ENCODE data around the gene PERM1.

Gene PERM1

DNA sequence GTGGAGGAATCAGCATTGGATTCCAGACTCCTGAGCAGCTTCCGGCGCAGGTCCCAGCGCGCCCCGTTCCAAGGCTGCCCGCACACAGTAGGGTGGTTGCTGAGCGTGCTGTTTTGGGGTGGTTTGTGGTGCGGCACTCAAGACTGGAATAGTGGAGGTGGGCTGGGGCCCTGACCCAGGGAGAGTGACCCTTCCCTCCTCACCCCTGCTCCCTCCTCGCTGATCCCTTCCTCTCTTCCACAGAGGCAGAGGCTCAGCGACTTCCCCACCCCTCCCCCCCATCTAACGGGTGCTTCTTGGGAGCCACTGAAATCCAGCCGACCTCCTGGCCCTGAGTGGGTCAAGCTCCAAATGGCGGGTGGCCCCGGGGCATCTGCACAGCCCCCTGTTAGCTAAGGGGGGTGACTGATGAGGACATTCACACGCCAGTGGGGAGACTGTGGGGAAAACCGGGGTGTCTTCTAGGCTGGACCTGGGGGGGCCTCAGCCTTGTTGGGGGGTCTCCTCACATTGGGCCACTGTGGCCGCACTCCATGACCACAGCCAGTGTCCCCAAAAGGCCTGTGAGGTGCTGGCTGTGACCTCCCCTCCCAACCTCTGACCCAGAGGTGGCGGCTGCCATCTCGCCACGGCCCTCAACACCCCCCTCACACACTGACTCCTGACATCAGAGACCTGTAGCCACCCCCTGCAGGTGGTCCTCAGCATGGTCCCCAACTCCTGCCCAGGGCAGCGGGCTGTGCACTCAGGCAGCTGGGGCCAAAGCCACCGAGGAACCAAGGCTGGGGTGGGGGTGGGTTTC, 21.9 kb upstream of the PERM1 start:
- Histone ChIP-seq H2AFZ (ENCODE audit: low read depth, low read length) (no peak overlapping the region), H2BK120ac (ENCODE audit: low read depth, low read length) (no peak overlapping the region), H2BK12ac (ENCODE audit: low read length in 2 of 2) (no peak overlapping the region), H3K18ac (ENCODE audit: low read depth in 1 of 2, low read length in 2 of 2) (peak overlapping the region in 1 of 2 experiments; percentile 10), H2BK5ac (ENCODE audit: low read depth, low read length, poor library complexity, severe bottlenecking) (no peak overlapping the region), H3K9me3 (ENCODE audit: control insufficient read depth, low read length) (no peaks in the 10 kb centered on the region), H3K4me2 (ENCODE audit: low read length, poor library complexity, severe bottlenecking) (no peak overlapping the region), H3K4me3 (ENCODE audit: insufficient read depth in 1 of 2, low read depth in 1 of 2, low read length in 2 of 2) (no peak overlapping the region), H3K79me1 (replicated peaks; ENCODE audit: low read length, poor library complexity, severe bottlenecking) (peaks cover 4% of the 10 kb centered on the region), H4K91ac (ENCODE audit: low read length) (no peak overlapping the region), H3K36me3 (ENCODE audit: control insufficient read depth in 1 of 2, insufficient read depth in 2 of 2, low read depth in 1 of 2, low read length in 2 of 2) (peaks cover 0 to 11% of the 10 kb centered on the region in 2 experiments), H2BK15ac (ENCODE audit: low read depth, poor library complexity, severe bottlenecking) (no peak overlapping the region), H3K4me1 (ENCODE audit: control insufficient read depth, insufficient read depth, low read depth, low read length) (peaks cover 52% of the 10 kb centered on the region), H4K8ac (ENCODE audit: low read length) (no peak overlapping the region), H3K27me3 (ENCODE audit: control insufficient read depth in 1 of 2, insufficient read depth in 1 of 2, low read length in 2 of 2) (peaks cover 0 to 76% of the 10 kb centered on the region in 2 experiments), H3K23ac (ENCODE audit: low read length in 2 of 2) (no peak overlapping the region), H3K27ac (ENCODE audit: low read length, poor library complexity, severe bottlenecking) (no peak overlapping the region), H3K9ac (ENCODE audit: low read length) (no peak overlapping the region), H3K4ac (ENCODE audit: low read depth in 1 of 2, low read length in 2 of 2) (no peak overlapping the region), H2AK5ac (ENCODE audit: low read length, severe bottlenecking) (no peak overlapping the region), H3K14ac (ENCODE audit: low read length in 2 of 2) (no peak overlapping the region)
- no peak for DNase-seq
- WGBS: 87% methylated on average over 8 of the region's 22 CpGs

DNA sequence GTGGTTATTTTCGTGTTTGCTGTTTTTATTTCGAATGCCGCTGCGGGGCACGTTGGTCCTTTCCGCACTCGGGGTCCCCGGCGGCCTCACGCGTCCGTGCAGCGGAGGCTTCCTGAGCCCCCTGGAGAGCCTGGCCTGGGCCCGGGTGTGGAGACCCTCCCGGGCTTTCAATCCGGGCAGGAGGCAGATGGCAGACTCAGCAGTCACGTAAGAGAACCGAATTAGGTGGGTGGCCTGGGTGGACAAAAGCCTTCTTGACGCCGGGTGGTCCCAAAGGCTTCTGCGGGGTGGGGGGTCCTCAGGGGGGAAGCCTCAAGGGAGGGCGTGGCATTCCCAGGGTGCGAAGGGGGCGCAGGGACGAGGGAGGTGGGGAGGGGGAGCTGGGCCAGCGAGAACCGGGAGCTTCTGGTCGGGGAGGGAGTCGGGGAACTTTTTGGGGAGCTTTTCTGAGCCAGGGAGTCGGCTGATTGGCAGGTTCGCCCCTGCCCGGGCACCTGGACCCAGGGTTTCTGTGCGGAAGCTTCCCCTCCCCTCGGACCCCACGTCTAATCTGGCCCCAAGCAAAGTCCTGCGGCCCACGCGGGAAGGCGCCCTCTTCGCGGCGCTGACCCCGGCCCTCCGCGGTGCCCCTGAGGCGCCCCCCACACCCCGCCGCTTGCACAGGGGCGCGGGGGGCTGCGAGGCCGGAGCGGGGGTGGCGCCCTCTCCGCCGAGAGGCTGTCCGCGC, 19.3 kb upstream of the PERM1 start:
- DNase-seq: no peak
- Histone ChIP-seq H2BK5ac (ENCODE audit: low read depth, low read length, poor library complexity, severe bottlenecking) (no peak overlapping the region), H3K4ac (ENCODE audit: low read depth in 1 of 2, low read length in 2 of 2) (peak overlapping the region in 1 of 2 experiments; percentile 57), H4K91ac (ENCODE audit: low read length) (no peak overlapping the region), H3K14ac (ENCODE audit: low read length in 2 of 2) (no peak overlapping the region), H3K79me1 (replicated peaks; ENCODE audit: low read length, poor library complexity, severe bottlenecking) (peaks cover 4% of the 10 kb centered on the region), H3K18ac (ENCODE audit: low read depth in 1 of 2, low read length in 2 of 2) (peak overlapping the region; percentile 34 to 35), H2BK15ac (ENCODE audit: low read depth, poor library complexity, severe bottlenecking) (peak overlapping the region; percentile 75), H2AFZ (ENCODE audit: low read depth, low read length) (no peak overlapping the region), H3K23ac (ENCODE audit: low read length in 2 of 2) (no peak overlapping the region), H3K27me3 (ENCODE audit: control insufficient read depth in 1 of 2, insufficient read depth in 1 of 2, low read length in 2 of 2) (peaks cover 16 to 83% of the 10 kb centered on the region in 2 experiments), H3K9ac (ENCODE audit: low read length) (peak overlapping the region; percentile 83), H3K4me1 (ENCODE audit: control insufficient read depth, insufficient read depth, low read depth, low read length) (peaks cover 57% of the 10 kb centered on the region), H3K27ac (ENCODE audit: low read length, poor library complexity, severe bottlenecking) (no peak overlapping the region), H3K9me3 (ENCODE audit: control insufficient read depth, low read length) (no peaks in the 10 kb centered on the region), H4K8ac (ENCODE audit: low read length) (peak overlapping the region; percentile 75), H3K36me3 (ENCODE audit: control insufficient read depth in 1 of 2, insufficient read depth in 2 of 2, low read depth in 1 of 2, low read length in 2 of 2) (peaks cover 0 to 11% of the 10 kb centered on the region in 2 experiments), H3K4me3 (ENCODE audit: insufficient read depth in 1 of 2, low read depth in 1 of 2, low read length in 2 of 2) (peak overlapping the region; percentile 47 to 55), H2AK5ac (ENCODE audit: low read length, severe bottlenecking) (no peak overlapping the region), H2BK120ac (ENCODE audit: low read depth, low read length) (peak overlapping the region; percentile 46), H2BK12ac (ENCODE audit: low read length in 2 of 2) (peak overlapping the region in 1 of 2 experiments; percentile 90), H3K4me2 (ENCODE audit: low read length, poor library complexity, severe bottlenecking) (peak overlapping the region; percentile 99)
- 4% methylated on average over 37 of the region's 58 CpGs for WGBS

DNA sequence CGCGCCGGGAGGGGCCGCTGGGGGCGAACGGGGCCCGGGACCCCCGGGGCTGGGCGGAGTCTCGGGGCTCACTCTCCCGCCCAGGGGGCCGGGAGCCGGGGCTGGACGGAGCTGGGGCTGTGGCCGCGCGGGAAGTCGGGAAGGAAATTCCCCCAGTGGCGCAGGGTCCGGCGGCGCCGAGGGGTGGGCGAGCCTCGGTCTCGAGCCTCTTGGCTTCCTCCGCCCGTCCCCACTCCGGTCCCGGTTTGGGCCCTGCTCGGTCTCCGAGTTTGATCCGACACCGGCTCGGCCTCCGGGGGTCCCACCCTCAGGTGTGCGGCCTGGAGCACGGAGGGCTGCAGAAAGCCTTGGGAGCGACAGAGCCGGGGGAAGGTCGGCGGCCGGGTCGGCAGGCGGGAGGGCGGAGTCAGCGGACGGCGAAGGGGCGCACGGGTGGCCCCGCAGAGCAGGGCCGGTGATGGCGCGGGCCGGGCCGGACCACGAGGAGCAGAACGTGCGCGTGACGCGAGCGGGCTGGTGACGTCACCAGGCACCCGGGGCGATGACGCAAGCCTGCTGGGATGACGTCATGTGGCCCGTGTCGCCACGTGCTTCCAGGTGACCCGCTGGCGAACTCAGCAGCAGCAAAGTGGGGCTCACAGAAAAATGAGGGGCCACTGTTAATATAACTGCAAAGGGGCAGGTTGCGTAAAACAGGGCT, 18.6 kb upstream of the PERM1 start:
- H3K4me1 ChIP-seq (ENCODE audit: control insufficient read depth, insufficient read depth, low read depth, low read length): peaks cover 55% of the 10 kb centered on the region
- WGBS: under 1% methylated on average over 70 of the region's 75 CpGs
- H3K4me2 ChIP-seq (ENCODE audit: low read length, poor library complexity, severe bottlenecking): peak overlapping the region; percentile 99
- H2BK15ac ChIP-seq (ENCODE audit: low read depth, poor library complexity, severe bottlenecking): peak overlapping the region; percentile 87
- H3K9ac ChIP-seq (ENCODE audit: low read length): peak overlapping the region; percentile 83
- peak overlapping the region in 1 of 2 experiments; percentile 94 for H3K23ac ChIP-seq (ENCODE audit: low read length in 2 of 2)
- H3K9me3 ChIP-seq (ENCODE audit: control insufficient read depth, low read length): no peaks in the 10 kb centered on the region
- peak; percentile 90 for DNase-seq
- peak overlapping the region; percentile 78 for H2AFZ ChIP-seq (ENCODE audit: low read depth, low read length)
- peak overlapping the region; percentile 55 to 71 for H3K4me3 ChIP-seq (ENCODE audit: insufficient read depth in 1 of 2, low read depth in 1 of 2, low read length in 2 of 2)
- no peak overlapping the region for H2BK5ac ChIP-seq (ENCODE audit: low read depth, low read length, poor library complexity, severe bottlenecking)
- peak overlapping the region; percentile 71 for H4K8ac ChIP-seq (ENCODE audit: low read length)
- peaks cover 0 to 11% of the 10 kb centered on the region in 2 experiments for H3K36me3 ChIP-seq (ENCODE audit: control insufficient read depth in 1 of 2, insufficient read depth in 2 of 2, low read depth in 1 of 2, low read length in 2 of 2)
- peak overlapping the region in 1 of 2 experiments; percentile 90 for H2BK12ac ChIP-seq (ENCODE audit: low read length in 2 of 2)
- H3K27me3 ChIP-seq (ENCODE audit: control insufficient read depth in 1 of 2, insufficient read depth in 1 of 2, low read length in 2 of 2): peaks cover 16 to 82% of the 10 kb centered on the region in 2 experiments
- peak overlapping the region; percentile 95 for H2BK120ac ChIP-seq (ENCODE audit: low read depth, low read length)
- no peak overlapping the region for H3K27ac ChIP-seq (ENCODE audit: low read length, poor library complexity, severe bottlenecking)
- no peak overlapping the region for H2AK5ac ChIP-seq (ENCODE audit: low read length, severe bottlenecking)
- peak overlapping the region; percentile 82 to 98 for H3K18ac ChIP-seq (ENCODE audit: low read depth in 1 of 2, low read length in 2 of 2)
- H3K79me1 ChIP-seq (replicated peaks; ENCODE audit: low read length, poor library complexity, severe bottlenecking): peaks cover 4% of the 10 kb centered on the region
- H4K91ac ChIP-seq (ENCODE audit: low read length): peak overlapping the region; percentile 80
- peak overlapping the region in 1 of 2 experiments; percentile 86 for H3K14ac ChIP-seq (ENCODE audit: low read length in 2 of 2)
- H3K4ac ChIP-seq (ENCODE audit: low read depth in 1 of 2, low read length in 2 of 2): peak overlapping the region; percentile 85 to 97

Data from mesenchymal stem cell (in vitro differentiated cells and primary cell).